GM21367 (cell line): ENCODE data around the gene DACT1.

Experiments
- ATAC-seq: cut with Tn5 transposase; IDR thresholded peaks from one replicate; pipeline ENCODE4 v1.9.1; 2021; ENCODE audit not compliant: unreplicated experiment

DACT1 gene

DNA sequence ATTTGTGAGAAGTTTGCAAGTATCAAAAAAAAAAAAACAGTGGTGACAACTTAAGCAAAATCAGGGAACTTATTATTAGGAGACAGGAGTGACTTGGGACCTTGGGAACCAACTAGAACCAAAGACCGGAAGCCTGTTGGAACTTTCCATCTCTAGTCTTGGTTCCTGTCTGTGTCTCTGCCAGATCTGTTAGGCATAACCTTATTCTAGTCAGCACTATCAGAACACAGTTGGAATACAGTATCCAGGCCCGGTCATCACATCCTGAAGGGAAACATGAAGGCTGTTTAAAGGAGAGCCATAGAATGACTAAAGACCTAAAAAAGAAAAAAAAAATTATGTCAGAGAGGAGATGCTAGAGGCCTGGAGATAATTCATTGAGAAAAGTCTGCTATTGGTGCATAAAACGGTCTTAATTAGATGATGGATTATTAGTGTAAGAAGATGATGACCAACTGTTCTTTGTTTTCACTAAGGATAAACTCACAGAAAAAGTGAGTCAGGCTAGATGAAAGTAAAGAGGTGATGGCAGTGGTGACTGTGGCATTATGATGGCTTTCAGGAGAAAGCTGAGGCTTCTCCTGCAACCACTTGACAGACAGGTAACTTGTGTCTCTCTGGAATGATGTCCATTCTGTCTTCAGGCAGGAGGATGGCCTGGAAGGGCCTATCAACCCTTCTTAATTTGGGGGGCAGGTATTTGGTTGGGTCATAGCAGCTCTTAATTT lies 28.2 kb downstream of the DACT1 start:
- ATAC-seq = no peak

DNA sequence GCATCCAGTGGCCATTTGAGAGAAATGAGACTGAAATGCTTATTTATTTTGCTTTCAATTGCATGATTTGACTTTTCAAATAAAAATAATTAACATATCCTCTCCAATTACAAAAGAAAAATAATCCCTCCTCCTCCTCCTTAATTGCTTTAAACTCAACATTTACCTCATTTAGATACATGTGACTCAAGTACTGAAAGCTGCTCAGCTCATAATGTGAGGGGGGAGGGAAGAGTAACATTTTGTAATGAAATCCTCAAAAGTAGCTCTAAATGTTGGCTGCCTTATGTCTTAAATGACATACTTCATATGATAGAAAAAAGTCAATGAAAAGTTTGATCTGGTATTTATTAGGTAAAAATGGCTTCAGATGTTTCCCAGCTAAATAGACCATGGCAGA lies 29.0 kb downstream of the DACT1 start:
- ATAC-seq = no peak

DNA sequence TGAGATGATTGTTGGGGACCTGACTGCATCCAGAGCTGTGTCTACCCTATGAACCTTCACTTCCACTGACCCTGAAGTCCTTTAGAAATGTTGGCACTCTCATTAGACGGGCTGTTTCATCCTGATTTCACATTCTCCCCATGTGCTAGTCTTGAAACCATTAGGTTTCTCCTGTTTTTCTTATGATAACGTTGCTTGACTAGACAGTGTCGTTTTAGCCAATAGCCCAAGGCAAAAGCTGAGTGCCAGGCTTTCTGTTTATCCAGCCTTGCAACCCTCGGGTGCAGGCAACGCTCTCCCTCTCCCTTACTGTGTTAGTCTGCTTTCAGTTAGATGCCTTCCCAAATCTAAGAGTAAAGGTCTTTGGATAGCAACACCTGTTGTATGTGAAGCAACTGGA lies 30.1 kb downstream of the DACT1 start:
- ATAC-seq = no peak

DNA sequence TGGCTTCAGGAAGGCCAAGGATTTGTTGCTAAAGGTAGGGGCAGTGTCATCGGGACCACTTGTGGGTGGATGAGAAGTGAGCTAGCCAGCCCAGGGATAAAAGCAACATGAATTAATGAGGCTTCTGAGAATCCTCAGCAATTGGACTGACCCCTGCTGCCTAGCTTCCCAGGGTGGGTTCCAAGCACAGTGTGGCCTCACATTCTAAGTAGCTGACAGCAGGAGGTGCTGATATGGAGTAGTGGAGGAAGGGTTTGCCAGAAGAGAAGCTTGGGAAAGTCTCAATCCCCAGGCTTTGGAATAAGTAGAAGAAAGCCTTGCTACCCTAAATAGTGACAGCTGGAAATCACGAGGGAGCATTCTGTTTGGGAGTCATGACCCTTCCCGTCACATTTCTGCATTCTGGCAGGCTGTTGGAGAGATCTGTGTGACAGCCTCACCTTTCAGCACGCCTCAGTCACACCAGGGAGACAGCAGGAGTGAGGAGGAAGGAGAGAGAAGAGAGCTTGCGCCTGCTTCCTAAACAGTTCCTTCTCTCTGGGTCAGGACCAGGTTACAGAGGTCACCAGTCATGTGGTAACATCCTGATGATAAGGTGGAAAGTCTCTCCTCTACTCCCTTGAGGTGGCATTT lies 31.2 kb downstream of the DACT1 start:
- no peak for ATAC-seq

DNA sequence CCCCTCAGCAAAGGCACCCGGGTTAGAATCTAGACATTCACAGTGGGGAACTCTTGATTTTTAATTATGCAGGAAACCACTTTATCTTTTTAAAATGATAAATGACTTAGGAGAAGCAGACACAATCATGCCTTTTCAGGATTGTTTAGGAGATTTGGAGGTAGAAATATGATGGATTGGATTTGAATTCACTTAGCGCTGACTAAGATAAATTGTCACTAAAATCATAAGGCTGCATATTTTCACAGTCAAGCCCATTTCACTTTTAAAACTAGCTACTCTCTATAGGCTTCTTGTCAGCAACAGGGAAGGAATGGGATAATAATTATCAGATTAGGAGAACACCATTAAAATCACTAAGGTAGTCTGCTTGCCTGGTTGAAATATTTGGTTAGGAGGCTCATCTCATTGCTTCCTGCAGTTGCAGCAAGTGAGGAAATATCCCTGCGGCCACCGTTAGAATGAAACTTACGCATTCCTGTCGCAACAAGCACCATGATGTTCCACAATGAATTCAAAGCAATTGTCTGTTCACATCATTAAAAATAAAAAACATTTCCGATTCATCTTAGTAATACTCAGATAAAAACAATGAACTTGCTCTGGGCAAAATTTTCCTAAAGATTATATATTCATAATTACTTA lies 31.9 kb downstream of the DACT1 start:
- ATAC-seq = no peak

DNA sequence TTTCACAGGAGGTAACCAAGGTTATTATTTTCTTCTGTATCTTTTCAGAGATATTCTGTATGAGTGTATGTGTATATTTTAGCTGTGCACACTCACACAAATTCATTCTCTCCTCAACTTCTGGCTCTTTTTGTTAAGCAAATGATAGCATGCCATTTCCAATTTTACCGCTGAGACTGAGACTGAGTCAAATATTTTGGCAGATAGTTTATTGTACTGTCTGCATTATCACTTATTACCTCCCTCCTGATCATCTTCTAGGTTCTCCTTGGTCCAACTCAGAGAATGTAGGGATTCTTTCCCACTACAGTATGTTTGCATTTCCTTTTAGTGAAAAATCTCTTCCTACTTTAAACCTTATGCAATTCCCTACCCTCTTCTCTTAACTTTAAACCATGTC lies 33.3 kb downstream of the DACT1 start:
- ATAC-seq = no peak

DNA sequence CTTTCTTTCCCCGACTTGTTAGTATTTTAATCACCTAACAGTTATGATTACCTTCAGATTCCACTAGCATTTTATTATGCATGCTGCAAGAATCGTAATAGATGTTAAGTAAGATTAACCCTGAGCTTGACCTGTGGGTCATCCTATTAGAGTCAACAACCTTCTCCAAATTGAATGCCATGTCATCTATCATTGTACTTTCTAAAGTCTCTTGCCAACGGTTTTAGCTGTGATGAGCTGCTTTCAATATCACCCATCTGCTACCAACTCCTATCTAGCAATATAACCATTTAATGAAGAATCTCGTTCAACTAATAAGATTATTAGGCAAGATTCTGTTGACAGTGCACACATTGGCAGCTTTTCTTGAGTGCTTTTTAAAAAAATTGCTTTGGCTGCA lies 33.7 kb downstream of the DACT1 start:
- ATAC-seq = no peak

DNA sequence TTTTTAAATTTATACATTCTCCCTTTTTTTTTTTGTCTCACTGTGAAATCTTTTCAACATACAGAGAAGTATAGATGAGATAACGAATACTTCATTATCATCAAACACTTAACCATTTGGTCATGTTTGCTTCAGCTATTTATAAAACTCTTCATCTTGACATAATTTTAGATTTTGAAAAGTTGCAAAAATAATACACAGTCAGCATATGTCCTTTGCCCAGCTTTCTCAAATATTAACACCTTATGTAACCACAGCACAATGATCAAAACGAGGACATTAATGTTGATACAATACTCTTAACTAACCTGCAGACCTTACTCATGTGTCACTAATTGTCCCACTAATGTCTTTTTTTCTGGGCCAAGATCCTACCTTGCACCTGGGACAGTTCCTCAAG lies 36.0 kb downstream of the DACT1 start:
- ATAC-seq = no peak

DNA sequence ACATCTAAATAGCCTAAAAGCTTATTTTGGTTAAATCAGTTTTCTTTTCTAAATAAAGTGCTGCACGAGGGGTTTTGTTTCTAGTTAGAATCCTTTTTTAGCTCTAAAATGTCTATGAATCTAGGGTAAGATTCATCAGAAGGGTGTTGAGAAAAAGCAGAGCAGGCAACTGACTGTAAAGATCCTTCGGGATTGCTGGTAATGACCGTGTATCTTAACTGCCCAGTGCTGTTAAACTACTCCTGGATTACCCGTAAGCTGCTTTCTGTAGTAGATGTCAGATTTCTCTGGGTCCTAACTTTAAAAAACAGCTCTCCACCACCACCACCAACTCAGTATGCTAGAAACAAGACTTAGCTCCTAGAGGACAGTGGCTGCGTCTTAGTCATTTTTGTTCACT lies 39.2 kb downstream of the DACT1 start:
- no peak for ATAC-seq

DNA sequence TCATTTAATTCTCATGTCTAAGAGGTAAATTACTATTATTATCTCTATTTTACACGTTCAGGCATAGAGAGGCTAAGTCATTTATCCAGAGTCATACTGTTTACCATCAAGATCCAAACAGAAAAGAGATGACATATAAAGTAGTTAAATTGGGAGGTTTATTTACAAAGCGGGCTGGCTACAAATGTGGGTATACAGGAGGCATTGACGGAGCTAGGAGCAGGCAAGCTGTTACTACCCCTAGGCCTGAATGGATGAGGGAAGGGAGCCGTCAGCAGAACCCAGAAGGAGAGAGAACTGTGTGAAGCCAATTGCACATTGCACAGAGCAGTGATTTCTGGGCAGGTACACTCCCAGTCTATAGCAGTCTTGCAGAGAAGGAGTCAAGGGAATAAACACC lies 39.8 kb downstream of the DACT1 start:
- no peak for ATAC-seq

DNA sequence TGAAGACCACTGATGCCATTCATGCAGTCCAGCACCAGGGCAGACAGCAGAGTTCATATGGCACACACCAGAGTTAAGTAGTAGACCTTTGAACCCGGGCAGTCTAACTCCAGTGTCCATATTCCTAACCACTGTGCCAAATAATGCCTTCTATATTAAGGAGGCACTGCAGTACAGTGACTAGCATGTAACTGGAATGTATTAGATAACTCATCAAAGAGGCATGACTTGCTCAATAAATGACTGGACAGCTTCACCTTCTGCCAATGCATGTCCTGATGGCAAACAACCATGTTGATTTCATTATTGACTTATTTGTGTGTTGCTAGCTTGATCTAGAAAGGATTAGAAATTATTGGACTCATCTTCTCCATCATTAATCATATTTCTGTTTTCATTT lies 40.2 kb downstream of the DACT1 start:
- ATAC-seq = no peak

DNA sequence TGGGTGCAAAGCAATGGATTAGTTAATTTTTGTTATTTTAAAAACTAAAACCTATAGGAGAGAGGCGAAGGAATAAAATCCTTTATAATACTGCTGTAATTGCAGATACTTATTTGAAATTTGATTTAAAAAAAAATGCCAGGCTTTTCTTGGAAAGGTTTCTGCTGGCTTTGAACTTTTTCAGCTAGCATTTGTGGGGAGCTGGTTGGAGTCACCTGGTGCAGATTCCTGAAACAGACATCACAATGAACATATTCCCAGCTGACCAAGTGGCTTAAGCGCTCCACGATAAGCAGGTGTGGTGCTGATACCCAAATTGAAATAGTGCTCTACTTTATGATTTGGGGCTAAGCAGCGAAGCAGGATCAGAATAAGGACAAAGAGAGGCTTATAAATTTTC lies 42.9 kb downstream of the DACT1 start:
- ATAC-seq = no peak

DNA sequence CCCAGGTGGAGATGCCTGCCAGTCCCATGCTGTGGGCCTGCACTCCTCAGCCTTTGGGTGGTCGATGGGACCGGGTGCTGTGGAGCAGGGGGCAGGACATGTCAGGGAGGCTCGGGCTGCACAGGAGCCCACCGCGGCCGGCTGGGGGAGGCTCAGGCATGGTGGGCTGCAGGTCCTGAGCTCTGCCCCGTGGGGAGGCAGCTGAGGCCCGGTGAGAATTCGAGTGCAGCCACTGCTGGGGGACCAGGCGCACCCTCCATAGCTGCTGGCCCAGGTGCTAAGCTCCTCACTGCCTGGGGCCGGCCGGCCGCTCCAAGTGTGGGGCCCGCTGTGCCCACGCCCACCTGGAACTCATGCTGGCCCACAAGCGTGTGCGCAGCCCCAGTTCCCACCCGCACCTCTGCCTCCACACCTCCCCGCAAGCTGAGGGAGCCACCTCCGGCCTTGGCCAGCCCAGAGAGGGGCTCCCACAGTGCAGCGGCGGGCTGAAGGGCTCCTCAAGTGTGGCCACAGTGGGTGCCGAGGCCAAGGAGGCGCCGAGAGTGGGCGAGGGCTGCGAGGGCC lies 49.6 kb downstream of the DACT1 start:
- no peak for ATAC-seq

DNA sequence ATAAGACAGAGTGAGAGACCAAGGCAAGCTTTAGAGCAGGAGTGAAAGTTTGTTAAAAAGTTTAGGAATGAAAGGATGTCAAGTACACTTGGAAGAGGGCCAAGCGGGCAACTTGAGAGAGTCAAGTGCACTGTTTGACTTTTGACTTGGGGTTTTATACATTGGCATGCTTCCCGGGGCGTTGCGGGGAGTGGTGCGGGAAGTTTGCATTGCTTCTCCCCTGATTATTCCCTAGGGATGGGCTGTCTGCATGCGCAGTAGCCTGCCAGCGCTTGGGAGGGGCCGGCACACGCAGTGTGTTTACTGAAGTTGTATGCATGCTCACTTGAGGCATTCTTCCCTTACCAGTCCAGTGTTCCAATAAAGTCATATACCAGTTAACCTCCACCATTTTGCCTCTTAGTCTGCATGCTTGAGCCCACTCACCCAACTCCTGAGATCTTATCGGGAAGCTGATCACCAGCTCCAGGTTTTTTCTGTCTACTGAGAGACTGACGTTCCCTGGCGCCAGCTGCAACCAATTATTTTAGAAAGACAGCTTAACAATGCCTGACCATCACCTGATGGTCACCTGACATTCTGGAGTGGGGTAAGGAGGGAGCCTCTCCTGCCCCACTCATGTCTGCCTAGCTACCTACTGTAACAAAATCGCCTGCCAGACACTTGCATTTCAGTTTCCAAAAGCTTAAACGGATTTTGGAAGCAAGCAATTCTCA lies 53.2 kb downstream of the DACT1 start:
- ATAC-seq = no peak

DNA sequence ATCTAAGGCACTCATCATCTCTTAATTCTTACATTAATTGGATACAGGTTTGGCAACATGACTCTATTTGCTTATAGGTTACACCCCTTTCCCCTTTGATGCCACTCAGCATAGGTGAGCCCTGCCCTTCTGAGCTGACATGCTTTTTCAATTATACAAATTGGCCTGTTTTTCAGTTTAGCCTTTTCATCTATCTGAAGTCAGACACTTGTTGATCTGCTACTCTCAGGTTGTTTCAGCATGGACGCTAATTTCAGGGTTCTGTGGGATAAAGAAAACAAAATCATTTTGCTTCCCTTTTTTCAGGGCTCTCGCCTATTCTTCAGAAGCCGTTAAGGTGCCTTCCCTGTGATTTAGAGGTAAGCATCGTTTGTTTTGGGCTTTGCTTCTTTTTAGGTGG lies 55.3 kb downstream of the DACT1 start:
- no peak for ATAC-seq

DNA sequence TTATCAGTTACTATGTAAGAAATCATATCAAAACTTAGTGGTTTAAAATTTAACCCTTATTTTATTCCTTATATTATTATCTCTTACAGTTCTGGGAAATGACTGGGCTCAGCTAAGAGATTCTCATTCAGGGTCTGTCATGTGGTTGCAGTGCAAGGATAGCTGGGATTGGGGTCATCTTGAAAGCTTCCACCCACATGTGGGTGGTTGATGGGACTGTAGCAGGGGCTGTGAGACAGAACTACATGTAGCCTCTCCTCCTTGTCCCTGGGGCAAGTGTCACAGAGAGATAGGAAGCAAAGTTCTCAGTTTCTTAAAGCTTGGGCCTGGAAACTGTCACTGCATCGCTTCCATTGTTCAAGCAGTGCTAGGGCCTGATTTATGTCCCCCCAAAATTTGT lies 57.8 kb downstream of the DACT1 start:
- ATAC-seq = no peak

DNA sequence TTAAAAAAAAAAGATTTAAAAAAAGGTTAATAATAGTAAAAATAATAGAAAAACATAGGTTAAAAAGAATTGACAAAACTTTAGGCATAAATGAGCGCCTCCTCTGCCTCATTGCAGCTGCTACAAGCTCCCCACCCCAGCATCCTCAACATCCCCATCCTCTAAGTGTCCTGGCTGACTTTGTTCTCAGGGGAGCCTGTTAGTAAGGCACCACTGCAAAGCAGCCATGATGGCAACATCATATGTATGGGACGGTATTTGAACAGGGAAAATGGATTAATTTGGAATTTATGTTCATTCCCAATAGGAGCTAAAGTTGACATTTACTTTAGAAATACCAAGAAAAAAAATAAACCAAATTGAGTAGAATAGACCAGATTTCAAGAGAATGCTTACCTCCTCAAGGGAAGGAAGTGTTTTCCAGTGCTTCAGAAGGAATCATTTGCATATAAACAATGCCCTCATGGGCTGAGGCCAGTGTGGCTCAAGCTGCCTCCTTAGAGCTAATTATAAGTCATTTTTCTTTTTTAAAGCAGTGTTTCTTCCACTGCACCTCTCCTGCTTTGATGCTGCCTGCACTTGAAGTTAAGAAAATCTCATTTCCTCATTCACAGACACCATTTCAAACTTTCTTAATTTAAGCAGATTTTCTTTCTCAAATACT lies 59.6 kb downstream of the DACT1 start:
- ATAC-seq = no peak
